ENCODE results near the gene UBE2F.

Gene UBE2F

DNA sequence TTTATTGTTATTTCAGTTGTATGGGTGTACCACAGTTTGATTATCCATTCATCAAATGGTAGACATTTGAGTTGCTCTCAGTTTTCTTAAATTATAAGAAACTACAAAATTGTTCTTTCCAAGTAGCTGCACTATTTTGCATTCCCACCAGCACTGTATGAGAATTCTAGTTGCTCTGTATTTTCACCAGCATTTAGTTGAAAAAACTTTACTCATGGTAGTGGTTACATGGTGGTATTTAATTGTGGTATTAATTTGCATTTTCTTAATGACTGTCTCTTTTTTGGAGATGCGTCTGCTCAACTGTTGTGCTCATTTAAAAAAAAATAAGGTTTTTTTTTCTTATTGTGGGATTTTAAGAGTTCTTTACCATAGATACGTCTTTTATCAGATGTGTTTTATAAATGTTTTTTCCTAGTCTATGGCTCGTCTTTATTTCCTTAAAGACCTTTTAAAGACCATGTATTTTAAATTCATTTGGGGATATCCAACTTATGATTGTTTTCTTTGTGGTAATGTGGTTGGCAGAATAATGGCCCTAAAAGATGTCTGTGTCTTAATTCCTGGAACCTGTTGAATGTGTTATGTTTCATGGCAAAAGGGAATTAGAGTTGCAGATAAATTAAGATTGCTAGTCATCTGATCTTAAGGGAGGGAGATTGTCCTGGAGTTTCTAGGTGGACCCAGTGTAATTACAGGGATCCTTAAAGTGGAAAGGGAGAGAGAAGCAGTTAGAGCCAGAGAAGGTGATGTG is 37.4 kb downstream of the UBE2F start:
- H3K36me3 ChIP-seq (replicated peaks): no peaks in the 10 kb centered on the region
- no peak overlapping the region for H3K4me3 ChIP-seq
- no peaks in the 10 kb centered on the region for H3K4me1 ChIP-seq
- no peaks in the 10 kb centered on the region for H3K27me3 ChIP-seq (ENCODE audit: low read depth)
- no peak for DNase-seq (ENCODE audit: low spot score in 2 of 2)
- in situ Hi-C loops (cut with MboI; ENCODE audit: low sequenced_read_pairs): no loop called here
- H3K9me3 ChIP-seq: no peaks in the 10 kb centered on the region

DNA sequence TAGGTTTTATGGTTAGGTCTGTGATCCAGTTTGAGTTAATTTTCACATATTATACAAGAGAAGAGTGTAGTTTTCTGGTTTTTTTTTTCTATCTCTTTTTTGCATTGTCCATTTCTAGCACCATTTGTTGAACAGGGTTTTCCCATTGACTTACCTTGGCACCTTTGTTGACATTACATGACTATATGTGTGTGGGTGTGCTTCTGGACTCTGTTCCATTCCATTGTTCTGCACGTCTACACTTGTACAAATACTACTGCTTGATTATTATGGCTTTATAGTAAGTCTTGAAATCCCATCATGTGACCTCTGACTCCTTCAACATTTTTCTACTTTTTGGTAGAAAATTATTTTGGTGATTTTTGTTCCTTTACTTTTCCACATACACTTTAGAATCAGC is 38.7 kb downstream of the UBE2F start:
- H3K27me3 ChIP-seq (ENCODE audit: low read depth): no peaks in the 10 kb centered on the region
- DNase-seq (ENCODE audit: low spot score in 2 of 2): no peak
- H3K4me3 ChIP-seq: no peak overlapping the region
- no peaks in the 10 kb centered on the region for H3K4me1 ChIP-seq
- in situ Hi-C loops (cut with MboI; ENCODE audit: low sequenced_read_pairs): no loop called here
- H3K9me3 ChIP-seq: no peaks in the 10 kb centered on the region
- H3K36me3 ChIP-seq (replicated peaks): no peaks in the 10 kb centered on the region

DNA sequence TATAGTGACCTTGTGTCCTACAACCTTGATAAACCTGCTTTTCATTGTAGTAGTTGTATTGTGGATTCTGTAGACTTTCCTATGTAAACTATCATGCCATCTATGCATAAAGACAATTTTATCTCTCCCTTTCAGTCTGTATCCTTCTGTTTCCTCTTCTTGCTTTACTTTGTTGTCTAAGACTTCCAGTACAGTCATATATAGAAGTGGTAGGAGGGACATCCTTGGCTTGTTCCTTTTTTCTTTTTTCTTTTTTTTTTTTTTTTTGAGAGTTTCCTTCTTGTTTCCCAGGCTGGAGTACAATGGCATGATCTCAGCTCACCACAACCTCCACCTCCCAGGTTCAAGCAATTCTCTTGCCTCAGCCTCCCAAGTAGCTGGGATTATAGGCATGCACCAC is 39.7 kb downstream of the UBE2F start:
- Histone ChIP-seq H3K4me3 (no peak overlapping the region), H3K4me1 (no peaks in the 10 kb centered on the region), H3K9me3 (no peaks in the 10 kb centered on the region), H3K36me3 (replicated peaks) (no peaks in the 10 kb centered on the region), H3K27me3 (ENCODE audit: low read depth) (no peaks in the 10 kb centered on the region)
- DNase-seq (ENCODE audit: low spot score in 2 of 2): no peak
- in situ Hi-C loops (cut with MboI; ENCODE audit: low sequenced_read_pairs): no loop called here

DNA sequence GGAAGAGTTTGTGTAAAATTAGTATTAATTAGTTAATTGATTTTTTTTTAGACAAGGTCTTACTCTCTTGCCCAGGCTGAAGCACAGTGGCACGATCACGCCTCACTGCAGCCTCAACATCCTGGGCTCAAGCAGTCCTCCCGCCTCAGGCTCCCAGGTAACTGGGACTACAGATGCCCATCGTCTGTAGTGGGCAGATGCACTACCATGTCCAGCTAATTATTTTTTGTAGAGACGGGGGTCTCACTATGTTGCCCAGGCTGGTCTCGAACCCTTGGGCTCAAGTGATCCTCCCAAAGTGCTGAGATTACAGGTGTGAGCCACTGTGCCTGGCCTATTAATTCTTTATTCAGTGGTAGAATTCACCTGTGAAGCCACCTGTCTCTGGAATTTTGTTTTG is 41.1 kb downstream of the UBE2F start:
- H3K36me3 ChIP-seq (replicated peaks): peaks cover 4% of the 10 kb centered on the region; the same call in 1 of the 2 replicates
- in situ Hi-C loops (cut with MboI; ENCODE audit: low sequenced_read_pairs): no loop called here
- no peak overlapping the region for H3K4me3 ChIP-seq
- no peaks in the 10 kb centered on the region for H3K4me1 ChIP-seq
- no peak for DNase-seq (ENCODE audit: low spot score in 2 of 2)
- no peaks in the 10 kb centered on the region for H3K9me3 ChIP-seq
- no peaks in the 10 kb centered on the region for H3K27me3 ChIP-seq (ENCODE audit: low read depth)

DNA sequence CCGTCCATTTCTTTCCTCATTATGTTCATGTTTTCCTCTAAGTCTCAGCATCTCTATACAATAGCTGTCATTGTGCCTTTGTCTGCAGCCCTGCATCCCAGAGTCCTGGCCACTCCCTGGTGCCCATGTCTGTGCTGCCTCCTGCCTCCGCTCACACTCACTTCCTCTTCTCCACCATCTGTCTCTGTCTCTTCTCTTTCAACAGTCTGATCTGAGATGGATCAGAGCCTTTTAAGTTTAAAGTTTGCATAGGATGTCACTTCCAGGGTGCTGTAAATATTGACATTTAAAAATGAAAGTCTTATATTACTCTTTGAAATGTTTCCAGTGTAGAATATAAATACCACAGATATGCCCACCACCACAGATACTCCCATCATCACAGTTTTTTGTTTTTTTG is 42.7 kb downstream of the UBE2F start:
- Histone ChIP-seq H3K9me3 (no peaks in the 10 kb centered on the region), H3K4me3 (no peak overlapping the region), H3K36me3 (replicated peaks) (peaks cover 4% of the 10 kb centered on the region; the same call in 1 of the 2 replicates), H3K4me1 (no peaks in the 10 kb centered on the region), H3K27me3 (ENCODE audit: low read depth) (no peaks in the 10 kb centered on the region)
- in situ Hi-C loops (cut with MboI; ENCODE audit: low sequenced_read_pairs): no loop called here
- no peak for DNase-seq (ENCODE audit: low spot score in 2 of 2)

GRCh38 chr2:238010572-238010971 is 43.8 kb downstream of the UBE2F start:
- in situ Hi-C loops (cut with MboI; ENCODE audit: low sequenced_read_pairs): no loop called here
- no peak for DNase-seq (ENCODE audit: low spot score in 2 of 2)
- Histone ChIP-seq H3K4me1 (no peaks in the 10 kb centered on the region), H3K9me3 (no peaks in the 10 kb centered on the region), H3K4me3 (no peak overlapping the region), H3K36me3 (replicated peaks) (peaks cover 4% of the 10 kb centered on the region; the same call in 1 of the 2 replicates), H3K27me3 (ENCODE audit: low read depth) (no peaks in the 10 kb centered on the region)

DNA sequence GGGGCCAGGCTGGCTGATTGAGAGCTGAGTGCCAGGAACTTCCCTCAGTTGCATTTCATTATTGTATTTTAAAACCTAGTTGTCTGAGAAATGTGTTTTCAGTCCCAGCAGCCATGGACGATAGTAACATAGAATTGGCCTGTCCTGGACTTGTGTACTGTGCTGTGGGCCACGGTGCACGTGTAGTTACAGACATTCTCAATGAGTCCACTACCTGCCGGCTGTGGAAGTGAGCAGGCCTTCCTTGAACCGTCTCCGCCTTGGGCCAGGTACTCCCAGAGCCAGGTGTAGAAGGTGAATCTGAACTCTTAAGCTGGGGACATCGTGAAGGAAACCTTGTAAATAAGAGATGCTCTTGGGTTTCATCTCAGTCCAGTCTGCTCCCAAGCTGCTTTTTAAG is 47.0 kb downstream of the UBE2F start:
- Histone ChIP-seq H3K36me3 (replicated peaks) (peaks cover 4% of the 10 kb centered on the region; the same call in 1 of the 2 replicates), H3K9me3 (no peaks in the 10 kb centered on the region), H3K27me3 (ENCODE audit: low read depth) (no peaks in the 10 kb centered on the region), H3K4me1 (no peaks in the 10 kb centered on the region), H3K4me3 (no peak overlapping the region)
- in situ Hi-C loops (cut with MboI; ENCODE audit: low sequenced_read_pairs): no loop called here
- DNase-seq (ENCODE audit: low spot score in 2 of 2): no peak

DNA sequence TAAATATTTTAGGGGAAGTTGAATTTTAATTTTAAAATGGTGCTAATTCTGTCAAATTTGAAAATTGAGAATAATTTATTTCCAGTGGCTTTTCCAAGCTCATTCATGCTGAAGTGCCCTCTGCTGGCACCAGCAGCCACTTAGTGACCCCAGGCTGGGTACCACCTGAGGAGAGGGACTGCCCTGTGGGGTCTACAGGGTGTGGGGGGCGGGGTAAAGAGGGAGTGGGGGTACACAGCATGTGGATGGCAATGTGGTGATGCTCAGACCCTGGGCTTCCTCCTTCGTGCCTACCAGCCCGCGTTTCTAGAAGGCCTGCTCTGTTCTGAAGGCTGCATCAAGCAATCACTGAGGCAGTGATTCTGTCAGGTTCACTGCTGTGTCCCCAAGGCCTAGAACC is 48.9 kb downstream of the UBE2F start:
- Histone ChIP-seq H3K4me3 (no peak overlapping the region), H3K4me1 (no peaks in the 10 kb centered on the region), H3K9me3 (no peaks in the 10 kb centered on the region), H3K27me3 (ENCODE audit: low read depth) (no peaks in the 10 kb centered on the region), H3K36me3 (replicated peaks) (peaks cover 4% of the 10 kb centered on the region)
- no peak for DNase-seq (ENCODE audit: low spot score in 2 of 2)
- in situ Hi-C loops (cut with MboI; ENCODE audit: low sequenced_read_pairs): no loop called here

- H3K9me3 ChIP-seq: no peaks in the 10 kb centered on the region
- in situ Hi-C loops (cut with MboI; ENCODE audit: low sequenced_read_pairs): no loop called here
- peaks cover 8% of the 10 kb centered on the region for H3K36me3 ChIP-seq (replicated peaks)
- no peak overlapping the region for H3K4me3 ChIP-seq
- no peak for DNase-seq (ENCODE audit: low spot score in 2 of 2)
- H3K4me1 ChIP-seq: no peaks in the 10 kb centered on the region
- H3K27me3 ChIP-seq (ENCODE audit: low read depth): no peaks in the 10 kb centered on the region
These were observed 49.7 kb downstream of the UBE2F start for GRCh38 chr2:238016526-238016925.

DNA sequence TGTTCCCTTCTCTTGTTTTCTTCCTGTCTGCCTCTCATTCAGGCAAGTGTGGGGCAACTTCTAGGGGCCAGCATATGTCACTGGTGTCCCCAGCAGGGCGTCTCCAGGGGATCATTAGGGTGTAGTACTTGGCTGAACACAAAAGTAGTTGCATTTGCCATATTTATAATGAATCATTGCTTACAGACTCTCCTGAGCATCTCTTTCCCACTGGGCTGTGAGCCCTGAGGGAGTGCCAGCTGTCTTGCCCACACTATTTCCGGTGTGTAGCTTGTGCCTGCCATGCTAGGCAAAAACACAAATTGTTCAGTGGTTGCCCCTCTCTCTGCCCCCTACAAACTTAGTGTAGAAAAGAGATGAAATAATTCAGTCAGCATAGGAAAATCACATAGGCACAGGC is 53.1 kb downstream of the UBE2F start:
- Histone ChIP-seq H3K9me3 (no peaks in the 10 kb centered on the region), H3K36me3 (replicated peaks) (peaks cover 5% of the 10 kb centered on the region; the same call in 1 of the 2 replicates), H3K4me1 (no peaks in the 10 kb centered on the region; the same call in 1 of the 2 replicates), H3K4me3 (no peak overlapping the region), H3K27me3 (ENCODE audit: low read depth) (no peaks in the 10 kb centered on the region)
- in situ Hi-C loops (cut with MboI; ENCODE audit: low sequenced_read_pairs): no loop called here
- no peak for DNase-seq (ENCODE audit: low spot score in 2 of 2)

- in situ Hi-C loops (cut with MboI; ENCODE audit: low sequenced_read_pairs): no loop called here
- H3K4me3 ChIP-seq: no peak overlapping the region
- no peaks in the 10 kb centered on the region for H3K9me3 ChIP-seq
- DNase-seq (ENCODE audit: low spot score in 2 of 2): no peak
- H3K36me3 ChIP-seq (replicated peaks): peaks cover 5% of the 10 kb centered on the region; the same call in 1 of the 2 replicates
- H3K4me1 ChIP-seq: no peaks in the 10 kb centered on the region; the same call in 1 of the 2 replicates
- no peaks in the 10 kb centered on the region for H3K27me3 ChIP-seq (ENCODE audit: low read depth)
These were observed 54.0 kb downstream of the UBE2F start for GRCh38 chr2:238020816-238021215.

DNA sequence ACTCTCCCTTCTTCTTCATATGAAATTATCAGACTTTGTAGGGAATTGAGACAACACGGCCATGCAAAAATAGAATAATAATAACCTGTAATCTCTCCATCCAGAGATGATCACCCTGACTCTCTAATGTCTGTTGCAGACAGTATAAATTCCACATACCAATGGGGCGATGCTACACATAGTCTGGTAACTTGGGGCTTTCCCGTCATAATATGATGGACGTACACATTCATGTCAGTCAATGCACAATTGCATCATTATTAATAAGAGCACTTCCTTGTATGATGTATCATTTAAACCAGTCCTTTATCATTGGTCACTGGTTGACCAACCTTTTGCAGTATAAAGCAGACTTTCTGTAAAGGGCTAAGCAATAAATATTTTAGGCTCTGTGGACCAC is 54.5 kb downstream of the UBE2F start:
- H3K9me3 ChIP-seq: no peaks in the 10 kb centered on the region
- in situ Hi-C loops (cut with MboI; ENCODE audit: low sequenced_read_pairs): no loop called here
- DNase-seq (ENCODE audit: low spot score in 2 of 2): no peak

GRCh38 chr2:238022594-238023157 is 55.9 kb downstream of the UBE2F start:
- Histone ChIP-seq H3K4me3 (no peak overlapping the region), H3K9me3 (no peaks in the 10 kb centered on the region), H3K4me1 (no peaks in the 10 kb centered on the region; the same call in 1 of the 2 replicates), H3K27me3 (ENCODE audit: low read depth) (no peaks in the 10 kb centered on the region), H3K36me3 (replicated peaks) (peaks cover 5% of the 10 kb centered on the region; the same call in 1 of the 2 replicates)
- in situ Hi-C loops (cut with MboI; ENCODE audit: low sequenced_read_pairs): no loop called here
- no peak for DNase-seq (ENCODE audit: low spot score in 2 of 2)

More for the DNA sequence above, 54.5 kb downstream of the UBE2F start:
- Histone ChIP-seq H3K4me1 (no peaks in the 10 kb centered on the region; the same call in 1 of the 2 replicates), H3K4me3 (no peak overlapping the region), H3K27me3 (ENCODE audit: low read depth) (no peaks in the 10 kb centered on the region), H3K36me3 (replicated peaks) (peaks cover 5% of the 10 kb centered on the region; the same call in 1 of the 2 replicates)

DNA sequence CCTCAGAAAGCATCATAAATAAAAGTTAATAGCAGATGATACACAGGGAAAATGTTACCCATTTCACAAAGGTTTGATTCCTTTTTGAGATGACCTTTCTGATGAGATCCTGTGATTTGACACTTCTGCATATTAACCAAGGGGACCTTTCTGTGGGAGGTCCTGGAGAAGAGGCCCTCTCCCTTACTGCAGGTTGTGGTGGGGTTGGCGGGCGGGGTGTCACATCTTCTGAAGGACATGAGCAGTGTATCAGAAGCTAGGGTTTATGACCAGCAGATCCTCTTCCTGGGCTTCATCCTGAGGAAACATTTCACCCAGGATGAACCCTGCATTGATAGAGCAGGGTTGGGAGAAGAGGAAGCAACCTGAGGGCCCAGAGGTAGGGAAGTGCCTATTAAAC is 56.8 kb downstream of the UBE2F start:
- Histone ChIP-seq H3K9me3 (no peaks in the 10 kb centered on the region), H3K4me1 (no peaks in the 10 kb centered on the region; the same call in 1 of the 2 replicates), H3K27me3 (ENCODE audit: low read depth) (no peaks in the 10 kb centered on the region), H3K36me3 (replicated peaks) (peaks cover 8% of the 10 kb centered on the region; the same call in 1 of the 2 replicates), H3K4me3 (no peak overlapping the region)
- in situ Hi-C loops (cut with MboI; ENCODE audit: low sequenced_read_pairs): no loop called here
- DNase-seq (ENCODE audit: low spot score in 2 of 2): no peak

Measured in HAP-1 (cell line).